ENCODE data around the gene AMZ2. TPM values are rescaled to one million over a fixed set of nuclear protein-coding genes. Genes with fewer than 3 reads are reported as not detected.
"Not testable (repeated sequence)": the region's sequence is repeated elsewhere in the genome, so short reads cannot be mapped to it uniquely, and the experiment has no call there.

Gene AMZ2
- polyA plus RNA-seq, 4 donors = 29.1 to 50.8 (median 33.9) TPM

- peak overlapping the region; percentile 22 to 89 (median 74) for H3K27ac ChIP-seq (ENCODE audit: low read depth in 1 of 3, low read length in 2 of 3)
Observed at GRCh38 chr17:68237369-68238163, 10.3 kb upstream of the AMZ2 start.

GRCh38 chr17:68238164-68238870 is 9.5 kb upstream of the AMZ2 start:
- Histone ChIP-seq H3K4me3 (ENCODE audit: low read depth in 1 of 3, low read length in 3 of 3) (no peak overlapping the region), H3K9me3 (ENCODE audit: control insufficient read depth in 2 of 2, insufficient read depth in 1 of 2, low read depth in 1 of 2, low read length in 1 of 2) (no peaks in the 10 kb centered on the region), H3K27me3 (ENCODE audit: control insufficient read depth in 3 of 3, insufficient read depth in 3 of 3, low read length in 3 of 3) (no peaks in the 10 kb centered on the region), H3K4me1 (ENCODE audit: control insufficient read depth in 3 of 3, insufficient read depth in 2 of 3, low read depth in 1 of 3, low read length in 2 of 3) (peaks cover 0 to 2% (median 0%) of the 10 kb centered on the region in 3 donors), H3K36me3 (ENCODE audit: control insufficient read depth in 3 of 3, insufficient read depth in 2 of 3, low read depth in 1 of 3, low read length in 3 of 3) (no peaks in the 10 kb centered on the region), H3K27ac (ENCODE audit: low read depth in 1 of 3, low read length in 2 of 3) (peak overlapping the region in 2 of 3 donors; percentile 74 to 89)
- DNase-seq (no peak), FAIRE-seq (no peak)
- WGBS, 3 donors = 37 to 57% (median 46%) methylated on average over 3 of the region's 3 CpGs

More at GRCh38 chr17:68237369-68238163, 10.3 kb upstream of the AMZ2 start:
- H3K4me1 ChIP-seq (ENCODE audit: control insufficient read depth in 3 of 3, insufficient read depth in 2 of 3, low read depth in 1 of 3, low read length in 2 of 3); H3K9me3 ChIP-seq (ENCODE audit: control insufficient read depth in 2 of 2, insufficient read depth in 1 of 2, low read depth in 1 of 2, low read length in 1 of 2); FAIRE-seq; H3K27me3 ChIP-seq (ENCODE audit: control insufficient read depth in 3 of 3, insufficient read depth in 3 of 3, low read length in 3 of 3); H3K4me3 ChIP-seq (ENCODE audit: low read depth in 1 of 3, low read length in 3 of 3); H3K36me3 ChIP-seq (ENCODE audit: control insufficient read depth in 3 of 3, insufficient read depth in 2 of 3, low read depth in 1 of 3, low read length in 3 of 3): not testable (repeated sequence)
- DNase-seq = peak in 1 of 2 donors; percentile 39
- WGBS, 3 donors = 53 to 64% (median 55%) methylated on average over 15 to 16 of the region's 16 CpGs

GRCh38 chr17:68238871-68239253 is 9.0 kb upstream of the AMZ2 start:
- Histone ChIP-seq H3K27ac (ENCODE audit: low read depth in 1 of 3, low read length in 2 of 3) (peak overlapping the region in 2 of 3 donors; percentile 76 to 89), H3K36me3 (ENCODE audit: control insufficient read depth in 3 of 3, insufficient read depth in 2 of 3, low read depth in 1 of 3, low read length in 3 of 3) (no peaks in the 10 kb centered on the region), H3K4me1 (ENCODE audit: control insufficient read depth in 3 of 3, insufficient read depth in 2 of 3, low read depth in 1 of 3, low read length in 2 of 3) (peaks cover 0 to 2% (median 0%) of the 10 kb centered on the region in 3 donors), H3K4me3 (ENCODE audit: low read depth in 1 of 3, low read length in 3 of 3) (no peak overlapping the region), H3K27me3 (ENCODE audit: control insufficient read depth in 3 of 3, insufficient read depth in 3 of 3, low read length in 3 of 3) (no peaks in the 10 kb centered on the region), H3K9me3 (ENCODE audit: control insufficient read depth in 2 of 2, insufficient read depth in 1 of 2, low read depth in 1 of 2, low read length in 1 of 2) (no peaks in the 10 kb centered on the region)
- WGBS, 3 donors = 51 to 77% (median 59%) methylated on average over 3 of the region's 3 CpGs
- FAIRE-seq (no peak), DNase-seq (no peak)

GRCh38 chr17:68239632-68240366 is 8.0 kb upstream of the AMZ2 start:
- H3K9me3 ChIP-seq (ENCODE audit: control insufficient read depth in 2 of 2, insufficient read depth in 1 of 2, low read depth in 1 of 2, low read length in 1 of 2) = no peaks in the 10 kb centered on the region
- WGBS, 3 donors = 62 to 69% (median 66%) methylated on average over 4 of the region's 4 CpGs
- no peak overlapping the region for H3K4me3 ChIP-seq (ENCODE audit: low read depth in 1 of 3, low read length in 3 of 3)
- H3K27ac ChIP-seq (ENCODE audit: low read depth in 1 of 3, low read length in 2 of 3) = peak overlapping the region in 2 of 3 donors; percentile 76 to 89
- no peaks in the 10 kb centered on the region for H3K36me3 ChIP-seq (ENCODE audit: control insufficient read depth in 3 of 3, insufficient read depth in 2 of 3, low read depth in 1 of 3, low read length in 3 of 3)
- no peak for FAIRE-seq
- peaks cover 0 to 2% (median 0%) of the 10 kb centered on the region in 3 donors for H3K4me1 ChIP-seq (ENCODE audit: control insufficient read depth in 3 of 3, insufficient read depth in 2 of 3, low read depth in 1 of 3, low read length in 2 of 3)
- no peak for DNase-seq
- H3K27me3 ChIP-seq (ENCODE audit: control insufficient read depth in 3 of 3, insufficient read depth in 3 of 3, low read length in 3 of 3) = no peaks in the 10 kb centered on the region

GRCh38 chr17:68246271-68247028 is 1.4 kb upstream of the AMZ2 start:
- no peaks in the 10 kb centered on the region for H3K9me3 ChIP-seq (ENCODE audit: control insufficient read depth in 2 of 2, insufficient read depth in 1 of 2, low read depth in 1 of 2, low read length in 1 of 2)
- no peak overlapping the region for H3K4me3 ChIP-seq (ENCODE audit: low read depth in 1 of 3, low read length in 3 of 3)
- 89 to 90% (median 90%) methylated on average over 24 of the region's 24 CpGs for WGBS, 3 donors
- H3K4me1 ChIP-seq (ENCODE audit: control insufficient read depth in 3 of 3, insufficient read depth in 2 of 3, low read depth in 1 of 3, low read length in 2 of 3) = peaks cover 0 to 11% (median 0%) of the 10 kb centered on the region in 3 donors
- H3K36me3 ChIP-seq (ENCODE audit: control insufficient read depth in 3 of 3, insufficient read depth in 2 of 3, low read depth in 1 of 3, low read length in 3 of 3) = peaks cover 0 to 2% (median 0%) of the 10 kb centered on the region in 3 donors
- DNase-seq (no peak), FAIRE-seq (no peak)
- H3K27me3 ChIP-seq (ENCODE audit: control insufficient read depth in 3 of 3, insufficient read depth in 3 of 3, low read length in 3 of 3) = no peaks in the 10 kb centered on the region
- no peak overlapping the region for H3K27ac ChIP-seq (ENCODE audit: low read depth in 1 of 3, low read length in 2 of 3)

GRCh38 chr17:68248199-68248825 is 469 bp downstream of the AMZ2 start:
- peaks cover 0 to 5% (median 0%) of the 10 kb centered on the region in 3 donors for H3K36me3 ChIP-seq (ENCODE audit: control insufficient read depth in 3 of 3, insufficient read depth in 2 of 3, low read depth in 1 of 3, low read length in 3 of 3)
- H3K27ac ChIP-seq (ENCODE audit: low read depth in 1 of 3, low read length in 2 of 3) = peak overlapping the region; percentile 87 to 97 (median 97)
- H3K27me3 ChIP-seq (ENCODE audit: control insufficient read depth in 3 of 3, insufficient read depth in 3 of 3, low read length in 3 of 3) = no peaks in the 10 kb centered on the region
- DNase-seq = no peak
- WGBS, 3 donors = 1 to 3% (median 2%) methylated on average over 14 to 19 of the region's 19 CpGs
- no peak for FAIRE-seq
- H3K4me3 ChIP-seq (ENCODE audit: low read depth in 1 of 3, low read length in 3 of 3) = peak overlapping the region; percentile 77 to 99 (median 84)
- peaks cover 0 to 11% (median 0%) of the 10 kb centered on the region in 3 donors for H3K4me1 ChIP-seq (ENCODE audit: control insufficient read depth in 3 of 3, insufficient read depth in 2 of 3, low read depth in 1 of 3, low read length in 2 of 3)
- no peaks in the 10 kb centered on the region for H3K9me3 ChIP-seq (ENCODE audit: control insufficient read depth in 2 of 2, insufficient read depth in 1 of 2, low read depth in 1 of 2, low read length in 1 of 2)

GRCh38 chr17:68248891-68249290 is 1.0 kb downstream of the AMZ2 start:
- Histone ChIP-seq H3K4me3 (ENCODE audit: low read depth in 1 of 3, low read length in 3 of 3) (peak overlapping the region in 1 of 3 donors; percentile 99), H3K36me3 (ENCODE audit: control insufficient read depth in 3 of 3, insufficient read depth in 2 of 3, low read depth in 1 of 3, low read length in 3 of 3) (peaks cover 0 to 8% (median 0%) of the 10 kb centered on the region in 3 donors), H3K4me1 (ENCODE audit: control insufficient read depth in 3 of 3, insufficient read depth in 2 of 3, low read depth in 1 of 3, low read length in 2 of 3) (peaks cover 0 to 11% (median 0%) of the 10 kb centered on the region in 3 donors), H3K27me3 (ENCODE audit: control insufficient read depth in 3 of 3, insufficient read depth in 3 of 3, low read length in 3 of 3) (no peaks in the 10 kb centered on the region), H3K9me3 (ENCODE audit: control insufficient read depth in 2 of 2, insufficient read depth in 1 of 2, low read depth in 1 of 2, low read length in 1 of 2) (no peaks in the 10 kb centered on the region), H3K27ac (ENCODE audit: low read depth in 1 of 3, low read length in 2 of 3) (peak overlapping the region in 2 of 3 donors; percentile 8 to 97)
- DNase-seq = no peak
- WGBS, 3 donors = 62 to 68% (median 62%) methylated on average over 5 of the region's 5 CpGs
- no peak for FAIRE-seq

Measured in small intestine (tissue), 7 donors.